OCI-LY3 (cell line): ENCODE results near the gene TRMT11.

Experiments
- EZH2phosphoT487 ChIP-seq: fragments of 200-600 bp; shearing (Covaris generic); IDR thresholded peaks from 2 replicates; pipeline ENCODE4 v1.6.1; 2018; ENCODE audit warnings: antibody characterized with exemption, mixed run types, low read depth
- TF ChIP-seq, protein P1 (sequence below): fragments of 200-600, 300-600 bp; sonication (generic); IDR thresholded peaks from 2 replicates; pipeline ENCODE4 v1.5.1; 2014; ENCODE audit warnings: antibody characterized with exemption, low read length, low read depth

DNA sequence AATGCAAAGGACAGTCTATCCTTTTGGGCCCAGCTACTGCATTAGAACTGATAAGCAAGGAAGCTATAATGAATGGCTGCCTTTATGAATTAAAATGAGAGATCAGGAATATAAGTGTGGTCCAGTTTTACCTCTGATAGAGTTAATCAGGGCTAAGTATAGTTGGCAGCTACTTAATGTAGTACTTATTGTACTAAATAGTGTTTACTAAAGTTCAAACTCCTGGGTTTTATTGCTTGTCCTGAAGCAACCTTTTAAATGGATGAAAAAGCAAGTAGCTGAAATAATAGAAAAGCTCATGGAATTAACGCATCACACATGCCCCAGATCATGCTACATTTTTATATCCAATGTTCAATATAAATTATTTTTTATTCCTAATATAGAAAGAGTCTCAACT, 5.3 kb downstream of the TRMT11 start:
- TF ChIP-seq, protein P1, sequence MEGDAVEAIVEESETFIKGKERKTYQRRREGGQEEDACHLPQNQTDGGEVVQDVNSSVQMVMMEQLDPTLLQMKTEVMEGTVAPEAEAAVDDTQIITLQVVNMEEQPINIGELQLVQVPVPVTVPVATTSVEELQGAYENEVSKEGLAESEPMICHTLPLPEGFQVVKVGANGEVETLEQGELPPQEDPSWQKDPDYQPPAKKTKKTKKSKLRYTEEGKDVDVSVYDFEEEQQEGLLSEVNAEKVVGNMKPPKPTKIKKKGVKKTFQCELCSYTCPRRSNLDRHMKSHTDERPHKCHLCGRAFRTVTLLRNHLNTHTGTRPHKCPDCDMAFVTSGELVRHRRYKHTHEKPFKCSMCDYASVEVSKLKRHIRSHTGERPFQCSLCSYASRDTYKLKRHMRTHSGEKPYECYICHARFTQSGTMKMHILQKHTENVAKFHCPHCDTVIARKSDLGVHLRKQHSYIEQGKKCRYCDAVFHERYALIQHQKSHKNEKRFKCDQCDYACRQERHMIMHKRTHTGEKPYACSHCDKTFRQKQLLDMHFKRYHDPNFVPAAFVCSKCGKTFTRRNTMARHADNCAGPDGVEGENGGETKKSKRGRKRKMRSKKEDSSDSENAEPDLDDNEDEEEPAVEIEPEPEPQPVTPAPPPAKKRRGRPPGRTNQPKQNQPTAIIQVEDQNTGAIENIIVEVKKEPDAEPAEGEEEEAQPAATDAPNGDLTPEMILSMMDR: no peak
- TF ChIP-seq EZH2phosphoT487: no peak
